ENCODE measurements around the gene RASGEF1C.

- TF ChIP-seq CTCF (IDR thresholded peaks at IDR 0.05 in 8 of 11, conservative IDR thresholded peaks at IDR 0.05 in 3 of 11) (no peak), POLR2A (IDR thresholded peaks at IDR 0.05) (no peak)
Measured at GRCh38 chr5:180088561-180088960, 120.5 kb downstream of the RASGEF1C start.
